ENCODE results near the gene MLN. TPM values are rescaled to one million over a fixed set of nuclear protein-coding genes. Genes with fewer than 3 reads are reported as not detected.

The MLN gene
- total and polyA plus RNA-seq, 2 donors (not counting 3 experiments of a cell fraction or from before 2014, with no cell fraction given): not detected

DNA sequence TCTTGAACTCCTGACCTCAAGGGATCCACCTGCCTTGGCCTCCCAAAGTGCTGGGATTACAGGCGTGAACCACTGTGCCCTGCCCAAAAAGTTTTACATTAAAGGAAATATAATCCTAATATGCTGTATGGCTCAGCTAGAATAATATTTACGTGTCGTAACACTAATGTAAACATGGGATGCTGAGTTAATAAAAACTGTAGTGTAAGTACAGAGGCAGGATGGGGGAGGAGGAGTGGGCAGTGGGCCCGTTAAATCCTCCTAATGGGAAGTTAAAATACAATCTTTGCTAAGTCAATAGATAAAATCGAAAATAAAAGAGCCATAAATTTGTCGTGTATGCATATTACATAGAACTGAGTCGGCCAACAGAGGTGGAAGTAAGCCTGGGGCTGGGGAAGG is 45.0 kb downstream of the MLN start:
- FAIRE-seq: no peak
- Histone ChIP-seq H3K4me3 (replicated peaks in 1 of 3; ENCODE audit: insufficient read depth in 1 of 3, low read depth in 1 of 3, low read length in 3 of 3) (no peak overlapping the region), H3K4me1 (ENCODE audit: control insufficient read depth, extremely low read depth, insufficient read depth, low read length) (no peaks in the 10 kb centered on the region), H3K36me3 (ENCODE audit: control insufficient read depth in 2 of 2, extremely low read depth in 1 of 2, insufficient read depth in 2 of 2, low read length in 2 of 2) (no peaks in the 10 kb centered on the region), H3K9me3 (replicated peaks; ENCODE audit: control insufficient read depth, insufficient read depth, low read length) (no peaks in the 10 kb centered on the region), H3K79me2 (ENCODE audit: control insufficient read depth, insufficient read depth, low read length) (no peaks in the 10 kb centered on the region), H3K4me2 (ENCODE audit: insufficient read depth, low read length) (no peak overlapping the region), H4K20me1 (replicated peaks; ENCODE audit: control insufficient read depth, extremely low read depth, insufficient read depth, low read length) (no peaks in the 10 kb centered on the region), H2AFZ (ENCODE audit: low read depth, low read length) (no peak overlapping the region), H3K9me1 (replicated peaks; ENCODE audit: control insufficient read depth, extremely low read depth, insufficient read depth, low read length) (no peaks in the 10 kb centered on the region), H3K27me3 (ENCODE audit: control insufficient read depth in 2 of 2, insufficient read depth in 2 of 2, low read length in 2 of 2) (no peaks in the 10 kb centered on the region), H3K27ac (ENCODE audit: insufficient read depth, low read depth, low read length) (no peak overlapping the region), H3K9ac (replicated peaks; ENCODE audit: extremely low read depth, insufficient read depth, low read length) (no peak overlapping the region)
- no peak for DNase-seq (ENCODE audit: low read depth, low spot score)
- intact Hi-C loops (cut with micrococcal nuclease) (no loop called here), dilution Hi-C loops (cut with MboI; ENCODE audit: extremely low pct_ligation_motif_present, low sequenced_read_pairs) (no loop called here)
- ChIA-PET POLR2A (interaction anchor here (0.7 kb wide), 1 partner anchor 261 kb away, joined by 3 read pairs; no protein-coding TSS in a partner anchor), CTCF (interaction anchor here (1.2 to 1.9 kb wide), 4 partner anchors 15 to 296 kb away, joined by 3 to 4 read pairs (median 3); no protein-coding TSS in a partner anchor)
- TF ChIP-seq, protein P1, sequence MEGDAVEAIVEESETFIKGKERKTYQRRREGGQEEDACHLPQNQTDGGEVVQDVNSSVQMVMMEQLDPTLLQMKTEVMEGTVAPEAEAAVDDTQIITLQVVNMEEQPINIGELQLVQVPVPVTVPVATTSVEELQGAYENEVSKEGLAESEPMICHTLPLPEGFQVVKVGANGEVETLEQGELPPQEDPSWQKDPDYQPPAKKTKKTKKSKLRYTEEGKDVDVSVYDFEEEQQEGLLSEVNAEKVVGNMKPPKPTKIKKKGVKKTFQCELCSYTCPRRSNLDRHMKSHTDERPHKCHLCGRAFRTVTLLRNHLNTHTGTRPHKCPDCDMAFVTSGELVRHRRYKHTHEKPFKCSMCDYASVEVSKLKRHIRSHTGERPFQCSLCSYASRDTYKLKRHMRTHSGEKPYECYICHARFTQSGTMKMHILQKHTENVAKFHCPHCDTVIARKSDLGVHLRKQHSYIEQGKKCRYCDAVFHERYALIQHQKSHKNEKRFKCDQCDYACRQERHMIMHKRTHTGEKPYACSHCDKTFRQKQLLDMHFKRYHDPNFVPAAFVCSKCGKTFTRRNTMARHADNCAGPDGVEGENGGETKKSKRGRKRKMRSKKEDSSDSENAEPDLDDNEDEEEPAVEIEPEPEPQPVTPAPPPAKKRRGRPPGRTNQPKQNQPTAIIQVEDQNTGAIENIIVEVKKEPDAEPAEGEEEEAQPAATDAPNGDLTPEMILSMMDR (IDR thresholded peaks at IDR 0.05; ENCODE audit: extremely low read depth in 1 of 2, insufficient read depth in 1 of 2, low read depth in 1 of 2, low read length in 2 of 2): no peak
- TF ChIP-seq JUN (IDR thresholded peaks at IDR 0.05; ENCODE audit: borderline replicate concordance, insufficient read depth, insufficient read length, low read depth) (no peak), GATA2 (IDR thresholded peaks at IDR 0.05; ENCODE audit: insufficient read depth, insufficient read length, low read depth, low read length) (no peak), MYC (IDR thresholded peaks at IDR 0.05; ENCODE audit: low read depth, low read length) (no peak), EZH2 (IDR thresholded peaks at IDR 0.05; ENCODE audit: borderline replicate concordance, low read depth, low read length, severe bottlenecking) (no peak), POLR2AphosphoS5 (IDR thresholded peaks at IDR 0.05; ENCODE audit: insufficient read depth, low read depth, low read length) (no peak), POLR2A (IDR thresholded peaks at IDR 0.05; ENCODE audit: low read depth, low read length) (no peak), FOS (IDR thresholded peaks at IDR 0.05; ENCODE audit: borderline replicate concordance, insufficient read depth, low read length) (no peak)
- TF ChIP-seq, protein P2, sequence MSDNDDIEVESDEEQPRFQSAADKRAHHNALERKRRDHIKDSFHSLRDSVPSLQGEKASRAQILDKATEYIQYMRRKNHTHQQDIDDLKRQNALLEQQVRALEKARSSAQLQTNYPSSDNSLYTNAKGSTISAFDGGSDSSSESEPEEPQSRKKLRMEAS (IDR thresholded peaks at IDR 0.05; ENCODE audit: insufficient read depth, insufficient read length): no peak
- no TSS peak for BruUV-seq (replicated peaks)
